ENCODE data around the gene EYS. TPM values are rescaled to one million over a fixed set of nuclear protein-coding genes. Genes with fewer than 3 reads are reported as not detected.

Gene EYS
- under 0.01 and 0.64 TPM in 2 replicates for total RNA-seq

DNA sequence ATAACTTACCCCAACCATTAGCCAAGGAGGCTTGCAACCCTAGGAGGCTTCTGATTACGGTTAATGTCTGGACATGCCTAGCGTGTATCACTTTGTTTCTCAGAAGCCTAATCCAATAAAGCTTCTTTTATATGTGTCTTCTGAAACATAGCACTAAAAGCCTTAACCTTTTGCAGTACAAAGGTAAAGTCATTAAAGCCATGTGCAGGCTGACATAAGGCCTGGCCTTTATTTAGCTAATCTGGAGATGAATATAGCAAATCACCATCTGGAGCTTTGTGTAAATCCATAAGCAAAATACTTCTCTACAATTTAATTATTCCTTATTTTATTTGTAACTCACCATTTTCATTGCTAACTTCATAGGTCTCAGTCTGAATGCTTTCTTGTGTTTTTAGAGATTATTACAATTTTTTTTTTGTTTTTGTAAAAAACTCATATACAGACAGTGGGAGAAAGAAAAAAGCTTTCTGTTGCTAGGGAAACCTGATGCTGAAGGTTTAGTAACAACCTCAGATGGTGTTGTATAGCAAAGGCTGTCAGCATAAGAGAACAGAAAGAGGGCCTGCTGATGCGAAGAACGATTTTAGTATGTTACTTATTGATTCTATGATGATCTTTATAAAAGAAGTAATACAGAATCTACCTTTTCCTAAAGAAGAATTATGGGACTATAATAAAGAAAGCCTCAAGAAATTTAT lies at the start of gene EYS:
Gene EYS, minus strand, starts transcription at position 101 of the 701 bp plus-strand sequence. CDS start 211,816 bp downstream, outside the sequence.

